Mucosa of gallbladder (tissue), 1 donor: Measurements from ENCODE around the gene SNRPA. TPM values are rescaled to one million over a fixed set of nuclear protein-coding genes. Genes with fewer than 3 reads are reported as not detected.
"Not testable (repeated sequence)": the region's sequence is repeated elsewhere in the genome, so short reads cannot be mapped to it uniquely, and the experiment has no call there.

ENCODE experiments used
- DNase-seq: peaks from one replicate; pipeline ENCODE4 v3.0.0-alpha.2; 2020; ENCODE audit warnings: low spot score
- total RNA-seq: library from RNA; stranded (reverse); gene quantifications from one replicate; pipeline ENCODE4 v1.2.1, GENCODE V29; 2021
- donor health status: DM: no; HTN: no; CAD: no.

The SNRPA gene
- total RNA-seq, 1 donor from 2014 or later = 58.1 TPM

- DNase-seq = peak; percentile 96
Measured at GRCh38 chr19:40776932-40777644, 26.1 kb downstream of the SNRPA start.

GRCh38 chr19:40777645-40777936 lies 26.6 kb downstream of the SNRPA start:
- no peak for DNase-seq

- peak; percentile 100 for DNase-seq
Measured at GRCh38 chr19:40777937-40778705, 27.1 kb downstream of the SNRPA start, which contains the start of gene RAB4B. RAB4B (plus strand) TSS chr19:40778247; CDS start chr19:40778376, 129 bp downstream.

- DNase-seq = no peak
Measured at GRCh38 chr19:40778706-40779284, 27.8 kb downstream of the SNRPA start.

GRCh38 chr19:40780582-40780981 lies 29.6 kb downstream of the SNRPA start:
- DNase-seq = no peak

- DNase-seq = no peak
Measured at GRCh38 chr19:40781140-40781539, 30.1 kb downstream of the SNRPA start.

GRCh38 chr19:40783711-40784110 lies 32.7 kb downstream of the SNRPA start:
- no peak for DNase-seq

- DNase-seq = not testable (repeated sequence)
Measured at GRCh38 chr19:40784146-40784545, 33.1 kb downstream of the SNRPA start.

- no peak for DNase-seq
Measured at GRCh38 chr19:40785526-40785925, 34.5 kb downstream of the SNRPA start.

- DNase-seq = no peak
Measured at GRCh38 chr19:40786060-40787037, 35.3 kb downstream of the SNRPA start.

GRCh38 chr19:40791349-40791748 lies 40.3 kb downstream of the SNRPA start:
- no peak for DNase-seq

GRCh38 chr19:40791996-40792395 lies 41.0 kb downstream of the SNRPA start:
- no peak for DNase-seq

- no peak for DNase-seq
Measured at GRCh38 chr19:40797166-40797962, 46.4 kb downstream of the SNRPA start.

GRCh38 chr19:40797963-40798682 lies 47.1 kb downstream of the SNRPA start:
- no peak for DNase-seq

GRCh38 chr19:40798683-40799557 lies 47.9 kb downstream of the SNRPA start, which contains the start of gene EGLN2:
EGLN2 (plus strand) TSS chr19:40799191; CDS start chr19:40800573, 1,382 bp downstream.
- peak; percentile 100 for DNase-seq

GRCh38 chr19:40799558-40800338 lies 48.7 kb downstream of the SNRPA start:
- no peak for DNase-seq

GRCh38 chr19:40800339-40800996 lies 49.5 kb downstream of the SNRPA start:
- DNase-seq = no peak

GRCh38 chr19:40800997-40801377 lies 50.0 kb downstream of the SNRPA start:
- no peak for DNase-seq
